Karpas-422 (cell line): Measurements from ENCODE around the gene FGF18. TPM values are rescaled to one million over a fixed set of nuclear protein-coding genes. Genes with fewer than 3 reads are reported as not detected.
"Not testable (repeated sequence)": the region's sequence is repeated elsewhere in the genome, so short reads cannot be mapped to it uniquely, and the experiment has no call there.

Source experiments
- DNase-seq: peaks from one replicate; pipeline ENCODE4 v3.0.0-alpha.2; 2015
- H2AFZ ChIP-seq: fragments of 200-600 bp; sonication (generic); 2 replicates; pipeline ENCODE4 v1.6.1; 2014; ENCODE audit warnings: antibody characterized with exemption, low read length, mixed read lengths
- H3K27ac ChIP-seq: fragments of 200-600 bp; sonication (generic); 2 replicates; pipeline ENCODE4 v1.5.1; 2014; ENCODE audit warnings: mild to moderate bottlenecking, low read length, moderate library complexity
- H3K27me3 ChIP-seq: fragments of 200-600 bp; sonication (generic); 2 replicates; pipeline ENCODE4 v1.6.1; 2014; ENCODE audit warnings: low read length, mixed read lengths
- H3K36me3 ChIP-seq: fragments of 200-600 bp; sonication (generic); 2 replicates; pipeline ENCODE4 v1.6.1; 2014; ENCODE audit warnings: low read length, mixed read lengths; ENCODE audit not compliant: insufficient read depth
- H3K4me1 ChIP-seq: fragments of 200-600 bp; sonication (generic); 2 replicates; pipeline ENCODE4 v1.6.1; 2014; ENCODE audit warnings: mild to moderate bottlenecking, low read length, mixed read lengths
- H3K4me2 ChIP-seq: fragments of 200-600 bp; sonication (generic); 2 replicates; pipeline ENCODE4 v1.6.1; 2014; ENCODE audit warnings: low read length, low read depth, mild to moderate bottlenecking; ENCODE audit not compliant: poor library complexity, severe bottlenecking
- H3K4me3 ChIP-seq: fragments of 200-600 bp; sonication (generic); 2 replicates; pipeline ENCODE4 v1.5.1; 2014; ENCODE audit warnings: mild to moderate bottlenecking, antibody characterized with exemption, low read length, mixed read lengths
- H3K79me2 ChIP-seq: fragments of 200-600 bp; sonication (generic); 2 replicates; pipeline ENCODE4 v1.6.1; 2014; ENCODE audit warnings: mild to moderate bottlenecking, low read length, mixed read lengths
- H3K9ac ChIP-seq: fragments of 200-600 bp; sonication (generic); 2 replicates; pipeline ENCODE4 v1.6.0; 2014; ENCODE audit warnings: low read length
- H3K9me2 ChIP-seq: fragments of 200-600 bp; sonication (generic), shearing (Covaris generic); replicated peaks from 2 replicates; pipeline ENCODE4 v1.6.0; 2014; ENCODE audit warnings: mild to moderate bottlenecking, low read length, moderate library complexity; ENCODE audit not compliant: insufficient read depth
- H3K9me3 ChIP-seq: fragments of 300-700, 200-600 bp; sonication (generic); 2 replicates; pipeline ENCODE4 v1.6.1; 2014; ENCODE audit warnings: low read length, mixed read lengths
- H4K20me1 ChIP-seq: fragments of 200-600 bp; sonication (generic); 2 replicates; pipeline ENCODE4 v1.6.1; 2014; ENCODE audit warnings: mild to moderate bottlenecking, antibody characterized with exemption, low read length, low read depth; ENCODE audit not compliant: insufficient read depth
- total RNA-seq: library from RNA; depleted of rRNA; stranded (reverse); fragments of >200 nt; shearing (Covaris generic); gene quantifications from 2 replicates; pipeline ENCODE4 v1.2.3, GENCODE V29; 2014; ENCODE audit warnings: low replicate concordance

Gene FGF18
- total RNA-seq, 1 experiment from 2014 or later: not detected

DNA sequence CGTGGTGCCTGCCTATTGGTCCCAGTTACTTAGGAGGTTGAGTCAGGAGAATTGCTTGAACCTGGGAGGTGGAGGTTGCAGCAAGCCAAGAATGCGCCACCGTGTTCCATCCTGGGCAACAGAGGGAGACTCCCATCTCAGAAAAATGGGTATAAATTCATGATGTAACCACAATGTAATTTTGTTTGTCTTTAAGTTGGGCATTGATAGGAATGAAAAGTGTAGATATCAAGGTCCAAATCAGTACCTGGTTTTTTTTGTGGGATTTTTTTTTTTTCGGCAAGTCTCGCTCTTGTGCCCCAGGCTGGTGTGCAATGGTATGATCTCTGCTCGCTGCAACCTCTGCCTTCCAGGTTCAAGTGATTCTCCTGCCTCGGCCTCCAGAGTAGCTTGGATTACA is 24.4 kb upstream of the FGF18 start:
- no peaks in the 10 kb centered on the region for H3K27me3 ChIP-seq
- no peak overlapping the region for H3K9ac ChIP-seq
- H3K27ac ChIP-seq: no peak overlapping the region
- H3K4me1 ChIP-seq: peaks cover 41% of the 10 kb centered on the region
- DNase-seq: peak; percentile 38
- H3K9me2 ChIP-seq: no peaks in the 10 kb centered on the region
- H3K36me3 ChIP-seq: peaks cover 97% of the 10 kb centered on the region
- peaks cover 100% of the 10 kb centered on the region for H4K20me1 ChIP-seq
- no peak overlapping the region for H3K4me3 ChIP-seq
- H2AFZ ChIP-seq: no peak overlapping the region
- peaks cover 100% of the 10 kb centered on the region for H3K79me2 ChIP-seq
- H3K4me2 ChIP-seq: no peak overlapping the region
- no peaks in the 10 kb centered on the region for H3K9me3 ChIP-seq

DNA sequence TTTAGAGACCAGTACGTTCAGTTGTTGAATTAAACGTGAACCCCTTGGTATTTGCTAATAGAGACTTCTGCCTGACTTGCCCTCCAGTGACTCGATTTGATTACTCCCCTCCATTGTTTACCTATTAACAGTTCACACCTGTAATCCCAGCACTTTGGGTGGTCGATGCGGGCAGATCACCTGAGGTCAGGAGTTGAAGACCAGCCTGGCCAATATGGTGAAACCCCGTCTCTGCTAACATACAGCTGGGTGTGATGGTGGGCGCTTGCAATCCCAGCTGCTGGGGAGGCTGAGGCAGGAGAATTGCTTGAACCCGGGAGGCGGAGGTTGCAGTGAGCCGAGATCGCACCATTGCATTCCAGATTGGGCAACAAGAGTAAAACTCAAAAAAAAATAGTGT is 22.9 kb upstream of the FGF18 start:
- Histone ChIP-seq H3K36me3 (peaks cover 97% of the 10 kb centered on the region), H3K4me1 (peaks cover 39% of the 10 kb centered on the region), H3K79me2 (peaks cover 100% of the 10 kb centered on the region), H4K20me1 (peaks cover 100% of the 10 kb centered on the region)
- H3K27me3 ChIP-seq, H3K4me2 ChIP-seq, H3K9me3 ChIP-seq, H3K27ac ChIP-seq, H3K9ac ChIP-seq, H3K4me3 ChIP-seq, H2AFZ ChIP-seq, H3K9me2 ChIP-seq, DNase-seq: not testable (repeated sequence)

DNA sequence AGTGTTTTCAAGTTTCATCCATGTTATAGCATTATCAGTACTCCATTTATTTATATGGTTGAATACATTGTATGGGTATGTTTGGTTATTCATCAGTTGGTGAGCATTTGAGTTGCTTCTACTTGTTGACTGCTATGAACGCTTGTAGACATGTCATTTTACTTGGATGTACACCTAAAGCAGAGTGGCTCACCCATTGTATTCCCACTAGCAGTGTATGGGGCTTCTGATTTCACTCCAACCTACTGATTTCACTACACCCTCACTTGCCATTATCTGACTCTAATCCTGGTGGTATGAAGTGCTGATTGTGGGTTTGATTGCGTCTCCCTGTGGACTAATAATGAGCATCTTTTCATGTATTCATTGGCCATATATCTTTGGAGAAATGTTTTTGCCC is 22.3 kb upstream of the FGF18 start:
- Histone ChIP-seq H3K79me2 (peaks cover 97% of the 10 kb centered on the region), H3K4me2 (no peak overlapping the region), H3K9ac (no peak overlapping the region), H3K4me1 (peaks cover 37% of the 10 kb centered on the region), H3K27me3 (no peaks in the 10 kb centered on the region), H3K9me2 (no peaks in the 10 kb centered on the region), H3K27ac (no peak overlapping the region), H3K36me3 (peaks cover 95% of the 10 kb centered on the region), H3K9me3 (no peaks in the 10 kb centered on the region), H3K4me3 (no peak overlapping the region), H2AFZ (no peak overlapping the region), H4K20me1 (peaks cover 97% of the 10 kb centered on the region)
- DNase-seq: no peak

DNA sequence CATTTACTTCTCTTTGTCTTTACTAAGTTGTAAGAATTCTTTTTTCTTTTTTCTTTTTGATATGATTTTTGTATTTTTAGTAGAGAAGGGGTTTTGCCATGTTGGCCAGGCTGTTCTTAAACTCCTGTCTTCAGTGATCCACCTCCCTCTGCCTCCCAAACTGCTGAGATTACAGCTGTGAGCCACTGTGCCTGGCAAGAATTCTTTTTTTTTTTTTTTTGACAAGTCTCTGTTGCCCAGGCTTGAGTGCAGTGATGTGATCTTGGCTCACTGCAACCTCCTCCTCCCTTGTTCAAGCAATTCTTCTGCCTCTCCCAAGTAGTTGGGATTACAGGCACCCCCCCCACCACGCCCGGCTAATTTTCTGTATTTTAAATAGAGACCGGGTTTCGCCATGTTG is 21.8 kb upstream of the FGF18 start:
- Histone ChIP-seq H3K4me1 (peaks cover 36% of the 10 kb centered on the region), H3K27me3 (no peaks in the 10 kb centered on the region), H4K20me1 (peaks cover 93% of the 10 kb centered on the region), H3K27ac (no peak overlapping the region), H3K9me3 (no peaks in the 10 kb centered on the region), H3K9ac (no peak overlapping the region), H3K9me2 (no peaks in the 10 kb centered on the region), H2AFZ (no peak overlapping the region), H3K79me2 (peaks cover 93% of the 10 kb centered on the region), H3K36me3 (peaks cover 91% of the 10 kb centered on the region), H3K4me3 (no peak overlapping the region), H3K4me2 (no peak overlapping the region)
- DNase-seq: no peak

DNA sequence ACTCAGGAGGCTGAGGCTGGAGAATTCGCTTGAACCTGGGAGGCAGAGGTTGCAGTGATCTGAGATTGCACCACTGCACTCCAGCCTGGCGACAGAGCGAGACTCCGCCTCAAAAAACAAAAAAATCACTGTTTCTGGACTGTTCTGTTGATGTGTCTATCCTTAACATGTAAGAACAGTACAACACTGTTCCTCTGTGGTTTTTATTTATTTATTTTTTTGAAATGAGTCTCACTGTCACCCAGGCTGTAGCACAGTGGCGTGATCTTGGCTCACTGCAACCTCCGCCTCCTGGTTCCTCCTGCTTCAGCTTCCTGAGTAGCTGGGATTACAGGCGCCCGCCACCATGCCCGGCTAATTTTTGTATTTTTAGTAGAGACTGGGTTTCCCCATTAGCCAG is 20.8 kb upstream of the FGF18 start:
- not testable (repeated sequence) for H2AFZ ChIP-seq, H3K27ac ChIP-seq, DNase-seq, H3K4me2 ChIP-seq, H3K9ac ChIP-seq, H3K27me3 ChIP-seq, H3K9me2 ChIP-seq, H3K9me3 ChIP-seq, H3K4me3 ChIP-seq
- Histone ChIP-seq H3K4me1 (peaks cover 33% of the 10 kb centered on the region), H4K20me1 (peaks cover 82% of the 10 kb centered on the region), H3K79me2 (peaks cover 82% of the 10 kb centered on the region), H3K36me3 (peaks cover 80% of the 10 kb centered on the region)

DNA sequence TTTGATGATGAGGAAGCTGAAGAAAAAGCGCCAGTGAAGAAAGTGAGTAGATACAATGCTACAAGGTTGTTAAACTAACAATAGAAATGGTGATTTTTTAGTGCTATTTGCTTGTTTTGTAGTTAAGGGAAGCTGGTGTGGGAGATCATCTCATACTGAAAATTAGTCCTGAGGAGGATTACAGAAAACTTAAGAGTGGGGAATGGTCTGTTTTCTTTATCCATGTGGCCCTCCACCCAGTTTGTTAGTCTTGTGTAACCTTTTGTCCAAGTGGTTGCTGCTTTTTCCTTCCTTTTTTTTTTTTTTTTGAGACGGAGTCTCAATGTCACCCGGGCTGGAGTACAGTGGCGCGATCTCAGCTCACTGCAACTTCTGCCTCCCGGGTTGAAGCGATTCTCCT is 19.3 kb upstream of the FGF18 start:
- H2AFZ ChIP-seq: no peak overlapping the region
- DNase-seq: no peak
- H4K20me1 ChIP-seq: peaks cover 72% of the 10 kb centered on the region
- no peak overlapping the region for H3K4me2 ChIP-seq
- no peaks in the 10 kb centered on the region for H3K9me2 ChIP-seq
- H3K27me3 ChIP-seq: no peaks in the 10 kb centered on the region
- H3K9me3 ChIP-seq: no peaks in the 10 kb centered on the region
- H3K27ac ChIP-seq: no peak overlapping the region
- no peak overlapping the region for H3K9ac ChIP-seq
- peaks cover 70% of the 10 kb centered on the region for H3K36me3 ChIP-seq
- no peak overlapping the region for H3K4me3 ChIP-seq
- peaks cover 71% of the 10 kb centered on the region for H3K79me2 ChIP-seq
- peaks cover 33% of the 10 kb centered on the region for H3K4me1 ChIP-seq

DNA sequence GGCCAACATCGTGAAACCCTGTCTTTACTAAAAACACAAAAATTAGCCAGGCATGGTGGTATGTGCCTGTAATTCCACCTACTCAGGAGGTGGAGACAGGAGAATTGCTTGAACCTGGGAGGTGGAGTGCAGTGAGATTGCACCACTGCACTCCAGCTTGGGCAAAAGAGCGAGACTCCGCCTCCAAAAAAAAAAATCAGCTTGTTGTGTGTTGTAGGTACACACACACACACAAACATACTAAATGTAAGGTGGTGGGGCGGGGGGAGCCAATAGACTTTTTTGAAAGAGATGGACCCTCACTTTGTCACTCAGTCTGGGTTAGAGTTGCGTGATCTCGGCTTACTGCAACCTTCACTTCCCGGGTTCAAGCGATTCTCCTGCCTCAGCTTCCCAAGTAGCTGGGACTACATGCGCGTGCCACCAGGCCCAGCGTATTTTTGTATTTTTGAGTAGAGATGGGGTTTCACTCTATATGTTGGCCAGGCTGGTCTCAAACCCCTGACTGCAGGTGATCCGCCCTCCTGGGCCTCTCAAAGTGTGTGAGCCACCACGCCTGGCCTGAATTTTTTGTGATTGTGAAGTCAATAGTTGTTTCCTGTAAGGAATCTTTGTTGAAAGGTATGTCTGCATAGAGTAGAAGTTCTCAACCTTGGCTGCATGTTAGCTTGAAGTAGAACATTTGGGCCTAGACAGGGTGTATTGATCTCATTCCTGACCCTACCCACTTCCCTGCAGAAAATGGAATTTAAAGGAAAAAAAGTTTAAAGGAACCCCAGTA is 18.1 kb upstream of the FGF18 start:
- no peak for DNase-seq
- Histone ChIP-seq H3K79me2 (peaks cover 70% of the 10 kb centered on the region), H2AFZ (no peak overlapping the region), H3K9ac (no peak overlapping the region), H3K4me2 (no peak overlapping the region), H4K20me1 (peaks cover 72% of the 10 kb centered on the region), H3K9me2 (no peaks in the 10 kb centered on the region), H3K27ac (no peak overlapping the region), H3K4me3 (no peak overlapping the region), H3K36me3 (peaks cover 72% of the 10 kb centered on the region), H3K27me3 (no peaks in the 10 kb centered on the region), H3K9me3 (no peaks in the 10 kb centered on the region), H3K4me1 (peaks cover 33% of the 10 kb centered on the region)

DNA sequence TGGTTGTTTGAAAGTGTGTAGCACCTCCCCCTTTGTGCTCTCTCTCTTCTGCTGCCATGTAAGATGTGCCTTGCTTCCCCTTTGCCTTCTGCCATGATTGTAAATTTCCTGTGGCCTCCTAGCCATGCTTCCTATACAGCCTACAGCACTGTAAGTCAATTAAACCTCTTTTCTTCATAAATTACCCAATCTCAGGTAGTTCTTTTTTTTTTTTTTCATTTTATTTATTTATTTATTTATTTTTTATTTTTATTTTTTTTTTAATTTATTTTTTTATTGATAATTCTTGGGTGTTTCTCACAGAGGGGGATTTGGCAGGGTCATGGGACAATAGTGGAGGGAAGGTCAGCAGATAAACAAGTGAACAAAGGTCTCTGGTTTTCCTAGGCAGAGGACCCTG is 16.7 kb upstream of the FGF18 start:
- peaks cover 72% of the 10 kb centered on the region for H3K36me3 ChIP-seq
- H3K79me2 ChIP-seq: peaks cover 67% of the 10 kb centered on the region
- not testable (repeated sequence) for H2AFZ ChIP-seq, H3K4me3 ChIP-seq, H3K9ac ChIP-seq, H3K9me3 ChIP-seq, H3K27me3 ChIP-seq, H3K27ac ChIP-seq, H3K9me2 ChIP-seq, H3K4me2 ChIP-seq, DNase-seq
- peaks cover 28% of the 10 kb centered on the region for H3K4me1 ChIP-seq
- peaks cover 72% of the 10 kb centered on the region for H4K20me1 ChIP-seq
